Neutrophil (primary cell): ENCODE results near the gene LMNTD1.

Experiments
- H3K27ac ChIP-seq: fragments of 200-600 bp; sonication (generic); 2 replicates; pipeline ENCODE4 v1.5.1; 2016; ENCODE audit warnings: mild to moderate bottlenecking, moderate library complexity
- H3K27me3 ChIP-seq: fragments of 200-600 bp; sonication (generic); 2 replicates; pipeline ENCODE4 v1.6.0; 2016; ENCODE audit warnings: mild to moderate bottlenecking
- H3K36me3 ChIP-seq: fragments of 200-600 bp; sonication (generic); 2 replicates; pipeline ENCODE4 v1.5.1; 2017
- H3K4me1 ChIP-seq, 2 experiments: fragments of 200-600 bp in 1 of 2; sonication (generic) in 1 of 2; 1 replicate in 1 of 2; 2 replicates in 1 of 2; pipeline versions ENCODE4 v1.5.1 to v1.6.1; 2013 to 2016; ENCODE audit warnings: low read depth in 1 of 2, low read length in 1 of 2, mild to moderate bottlenecking in 1 of 2, moderate library complexity in 1 of 2; ENCODE audit not compliant: control insufficient read depth in 1 of 2, insufficient read depth in 1 of 2
- H3K4me3 ChIP-seq, 2 experiments: fragments of 200-600 bp in 1 of 2; sonication (generic) in 1 of 2; 1 replicate in 1 of 2; 2 replicates in 1 of 2; pipeline ENCODE4 v1.5.1; 2013 to 2016; ENCODE audit warnings: low read depth in 1 of 2, low read length in 1 of 2, mild to moderate bottlenecking in 1 of 2, moderate library complexity in 1 of 2
- H3K9me3 ChIP-seq: fragments of 200-600 bp; sonication (generic); 2 replicates; pipeline ENCODE4 v1.5.1; 2016
- CTCF ChIP-seq: fragments of 200-600 bp; sonication (generic); IDR thresholded peaks from 2 replicates; pipeline ENCODE4 v1.5.1; 2016; ENCODE audit warnings: antibody characterized with exemption

The LMNTD1 gene

GRCh38 chr12:25590011-25590721 is 37.1 kb upstream of the LMNTD1 start:
- no peak for TF ChIP-seq CTCF
- Histone ChIP-seq H3K9me3 (no peaks in the 10 kb centered on the region), H3K4me3 (no peak overlapping the region), H3K27ac (no peak overlapping the region), H3K4me1 (no peaks in the 10 kb centered on the region), H3K27me3 (no peaks in the 10 kb centered on the region), H3K36me3 (no peaks in the 10 kb centered on the region)

GRCh38 chr12:25587346-25587745 is 34.3 kb upstream of the LMNTD1 start:
- H3K4me3 ChIP-seq, result no peak overlapping the region
- no peaks in the 10 kb centered on the region for H3K27me3 ChIP-seq
- H3K27ac ChIP-seq, result no peak overlapping the region
- no peak for TF ChIP-seq CTCF
- no peaks in the 10 kb centered on the region for H3K9me3 ChIP-seq
- H3K4me1 ChIP-seq, result no peaks in the 10 kb centered on the region
- no peaks in the 10 kb centered on the region for H3K36me3 ChIP-seq

GRCh38 chr12:25585662-25586061 is 32.6 kb upstream of the LMNTD1 start:
- H3K4me1 ChIP-seq, result no peaks in the 10 kb centered on the region
- no peak overlapping the region for H3K27ac ChIP-seq
- H3K27me3 ChIP-seq, result no peaks in the 10 kb centered on the region
- no peaks in the 10 kb centered on the region for H3K9me3 ChIP-seq
- no peak overlapping the region for H3K4me3 ChIP-seq
- H3K36me3 ChIP-seq, result no peaks in the 10 kb centered on the region
- TF ChIP-seq CTCF, result no peak

- Histone ChIP-seq H3K36me3 (no peaks in the 10 kb centered on the region), H3K27ac (no peak overlapping the region), H3K27me3 (no peaks in the 10 kb centered on the region), H3K4me3 (no peak overlapping the region), H3K4me1 (no peaks in the 10 kb centered on the region), H3K9me3 (no peaks in the 10 kb centered on the region)
- TF ChIP-seq CTCF, result no peak
Measured at GRCh38 chr12:25585021-25585523, 32.0 kb upstream of the LMNTD1 start.

GRCh38 chr12:25584596-25584995 is 31.5 kb upstream of the LMNTD1 start:
- no peaks in the 10 kb centered on the region for H3K9me3 ChIP-seq
- no peak for TF ChIP-seq CTCF
- H3K27ac ChIP-seq, result no peak overlapping the region
- H3K27me3 ChIP-seq, result no peaks in the 10 kb centered on the region
- no peak overlapping the region for H3K4me3 ChIP-seq
- no peaks in the 10 kb centered on the region for H3K4me1 ChIP-seq
- H3K36me3 ChIP-seq, result no peaks in the 10 kb centered on the region
